Neural progenitor cell (in vitro differentiated cells): Measurements from ENCODE around the gene WNT2. TPM values are rescaled to one million over a fixed set of nuclear protein-coding genes. Genes with fewer than 3 reads are reported as not detected.
A peak's percentile ranks its signal among the peaks of the same experiment; 100 is the strongest.

Source experiments
- DNase-seq: peaks from one replicate; pipeline ENCODE4 v3.0.0-alpha.2; 2016; ENCODE audit warnings: low spot score
- H2AFZ ChIP-seq: fragments of 200-600 bp; sonication (generic); replicated peaks from 2 replicates; pipeline ENCODE4 v1.6.1; 2016; ENCODE audit warnings: antibody characterized with exemption
- H3F3A ChIP-seq: fragments of 200-600 bp; sonication (generic); 2 replicates; pipeline ENCODE4 v1.6.1; 2016; ENCODE audit warnings: antibody characterized with exemption, low read depth
- H3K27ac ChIP-seq: fragments of 200-600 bp; sonication (generic); 2 replicates; pipeline ENCODE4 v1.5.1; 2016; ENCODE audit warnings: mild to moderate bottlenecking
- H3K27me3 ChIP-seq: fragments of 200-600 bp; sonication (generic); 2 replicates; pipeline ENCODE4 v1.6.1; 2016; ENCODE audit warnings: mild to moderate bottlenecking, moderate library complexity
- H3K36me3 ChIP-seq: fragments of 200-600 bp; sonication (generic); 2 replicates; pipeline ENCODE4 v1.5.1; 2016
- H3K4me1 ChIP-seq: fragments of 200-600 bp; sonication (generic); 2 replicates; pipeline ENCODE4 v1.6.1; 2016; ENCODE audit warnings: mixed run types
- H3K4me2 ChIP-seq: fragments of 200-600 bp; sonication (generic); 2 replicates; pipeline ENCODE4 v1.6.1; 2016
- H3K4me3 ChIP-seq: fragments of 200-600 bp; sonication (generic); 2 replicates; pipeline ENCODE4 v1.5.1; 2016
- H3K79me2 ChIP-seq: fragments of 200-600 bp; sonication (generic); 2 replicates; pipeline ENCODE4 v1.6.1; 2016; ENCODE audit warnings: low read depth
- H3K9ac ChIP-seq: fragments of 200-600 bp; sonication (generic); 2 replicates; pipeline ENCODE4 v1.6.1; 2016
- H3K9me3 ChIP-seq: fragments of 200-600 bp; sonication (generic); 2 replicates; pipeline ENCODE4 v1.5.1; 2016; ENCODE audit warnings: low read depth
- H4K20me1 ChIP-seq: fragments of 200-600 bp; sonication (generic); 2 replicates; pipeline ENCODE4 v1.6.1; 2016; ENCODE audit warnings: low read depth
- H3K27ac Mint-ChIP-seq: 3 replicates; pipeline ENCODE4 v1.8.0; 2021; ENCODE audit warnings: mixed read lengths
- H3K27me3 Mint-ChIP-seq: 2 replicates; pipeline ENCODE4 v1.8.0; 2022; ENCODE audit warnings: low read depth, mild to moderate bottlenecking, inconsistent platforms, moderate library complexity, mixed read lengths; ENCODE audit not compliant: insufficient read depth
- H3K36me3 Mint-ChIP-seq: 3 replicates; pipeline ENCODE4 v1.8.0; 2021; ENCODE audit warnings: mixed read lengths
- H3K4me1 Mint-ChIP-seq: 3 replicates; pipeline ENCODE4 v1.8.0; 2021; ENCODE audit warnings: mixed read lengths
- H3K4me3 Mint-ChIP-seq: 3 replicates; pipeline ENCODE4 v1.8.0; 2021; ENCODE audit warnings: mild to moderate bottlenecking, moderate library complexity, mixed read lengths
- H3K9me3 Mint-ChIP-seq: 3 replicates; pipeline ENCODE4 v1.8.0; 2020; ENCODE audit warnings: mixed read lengths
- EZH2 ChIP-seq: fragments of 200-600 bp; sonication (generic); IDR thresholded peaks from 2 replicates; pipeline ENCODE4 v1.6.1; 2017; ENCODE audit warnings: antibody characterized with exemption, mild to moderate bottlenecking, moderate library complexity
- EZH2phosphoT487 ChIP-seq: fragments of 200-600 bp; sonication (generic); IDR thresholded peaks from 2 replicates; pipeline ENCODE4 v1.6.1; 2017; ENCODE audit warnings: antibody characterized with exemption
- total RNA-seq: library from RNA; depleted of rRNA; stranded (reverse); fragments of >200 nt; gene quantifications from 2 replicates; pipeline ENCODE4 v1.2.3, GENCODE V29; 2015; ENCODE audit warnings: low replicate concordance
- TF ChIP-seq, protein P1 (sequence below): fragments of 200-600 bp; sonication (generic); IDR thresholded peaks from 2 replicates; pipeline ENCODE4 v1.5.1; 2017; ENCODE audit warnings: antibody characterized with exemption, mild to moderate bottlenecking

Gene WNT2
- total RNA-seq, 1 donor from 2014 or later = not detected

DNA sequence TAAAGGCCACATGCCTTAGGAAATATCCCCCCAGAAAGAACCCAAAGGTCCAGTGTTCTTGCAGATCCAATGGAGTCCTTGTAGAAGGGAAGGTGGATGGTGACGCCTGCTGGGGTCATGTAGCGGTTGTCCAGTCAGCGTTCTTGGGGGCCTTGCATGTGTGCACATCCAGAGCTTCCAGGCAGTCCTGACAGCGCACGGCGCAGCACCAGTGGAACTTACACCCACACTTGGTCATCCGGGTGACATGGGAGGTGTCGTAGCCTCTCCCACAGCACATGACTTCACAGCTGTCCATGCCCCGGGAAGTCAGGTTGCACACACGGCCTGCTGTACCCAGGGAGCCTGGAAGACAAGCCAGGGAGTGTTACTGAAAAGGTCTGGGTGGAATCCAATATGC, 44.8 kb downstream of the WNT2 start:
- Histone ChIP-seq H3K9me3 (no peaks in the 10 kb centered on the region), H3K4me3 (no peak overlapping the region), H2AFZ (no peak overlapping the region), H3K36me3 (no peaks in the 10 kb centered on the region), H3K27ac (no peak overlapping the region), H4K20me1 (no peaks in the 10 kb centered on the region), H3K4me1 (peaks cover 12% of the 10 kb centered on the region), H3K79me2 (no peaks in the 10 kb centered on the region), H3K9ac (no peak overlapping the region), H3F3A (no peaks in the 10 kb centered on the region), H3K4me2 (no peak overlapping the region), H3K27me3 (no peaks in the 10 kb centered on the region)
- Mint-ChIP-seq H3K27ac (no peak overlapping the region), H3K27me3 (peaks cover 5% of the 10 kb centered on the region), H3K4me1 (peaks cover 15% of the 10 kb centered on the region), H3K4me3 (no peak overlapping the region), H3K9me3 (no peaks in the 10 kb centered on the region), H3K36me3 (no peaks in the 10 kb centered on the region)
- DNase-seq = no peak
- TF ChIP-seq, protein P1, sequence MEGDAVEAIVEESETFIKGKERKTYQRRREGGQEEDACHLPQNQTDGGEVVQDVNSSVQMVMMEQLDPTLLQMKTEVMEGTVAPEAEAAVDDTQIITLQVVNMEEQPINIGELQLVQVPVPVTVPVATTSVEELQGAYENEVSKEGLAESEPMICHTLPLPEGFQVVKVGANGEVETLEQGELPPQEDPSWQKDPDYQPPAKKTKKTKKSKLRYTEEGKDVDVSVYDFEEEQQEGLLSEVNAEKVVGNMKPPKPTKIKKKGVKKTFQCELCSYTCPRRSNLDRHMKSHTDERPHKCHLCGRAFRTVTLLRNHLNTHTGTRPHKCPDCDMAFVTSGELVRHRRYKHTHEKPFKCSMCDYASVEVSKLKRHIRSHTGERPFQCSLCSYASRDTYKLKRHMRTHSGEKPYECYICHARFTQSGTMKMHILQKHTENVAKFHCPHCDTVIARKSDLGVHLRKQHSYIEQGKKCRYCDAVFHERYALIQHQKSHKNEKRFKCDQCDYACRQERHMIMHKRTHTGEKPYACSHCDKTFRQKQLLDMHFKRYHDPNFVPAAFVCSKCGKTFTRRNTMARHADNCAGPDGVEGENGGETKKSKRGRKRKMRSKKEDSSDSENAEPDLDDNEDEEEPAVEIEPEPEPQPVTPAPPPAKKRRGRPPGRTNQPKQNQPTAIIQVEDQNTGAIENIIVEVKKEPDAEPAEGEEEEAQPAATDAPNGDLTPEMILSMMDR = no peak
- TF ChIP-seq EZH2 (no peak), EZH2phosphoT487 (no peak)

DNA sequence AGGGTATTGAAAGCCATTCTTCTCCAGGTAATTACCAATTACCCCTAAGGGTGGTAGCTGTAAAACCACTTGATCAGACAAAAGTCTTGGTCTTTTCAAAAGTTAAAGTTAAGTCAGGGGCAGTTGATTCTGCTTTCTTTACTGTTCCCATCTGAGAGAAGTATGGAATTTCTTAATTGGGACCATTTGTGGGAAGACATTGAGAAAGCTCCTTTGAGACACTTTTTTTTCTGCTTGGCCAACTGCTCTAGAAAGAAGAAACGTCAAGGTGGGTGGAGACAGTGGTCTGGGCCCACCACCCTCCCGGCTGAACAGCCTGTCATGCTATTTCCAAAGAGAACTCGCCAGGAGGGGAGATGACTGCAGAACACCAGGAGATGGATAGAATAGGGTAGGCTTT, 45.3 kb downstream of the WNT2 start:
- Histone ChIP-seq H3K27ac (no peak overlapping the region), H3K9ac (no peak overlapping the region), H3K27me3 (no peaks in the 10 kb centered on the region), H3K4me3 (no peak overlapping the region), H3K4me1 (peaks cover 12% of the 10 kb centered on the region), H3K4me2 (no peak overlapping the region), H3F3A (no peaks in the 10 kb centered on the region), H3K36me3 (no peaks in the 10 kb centered on the region), H3K79me2 (no peaks in the 10 kb centered on the region), H3K9me3 (no peaks in the 10 kb centered on the region), H2AFZ (no peak overlapping the region), H4K20me1 (no peaks in the 10 kb centered on the region)
- no peaks in the 10 kb centered on the region for H3K9me3 Mint-ChIP-seq
- H3K36me3 Mint-ChIP-seq = no peaks in the 10 kb centered on the region
- TF ChIP-seq, protein P1 = no peak
- no peak for TF ChIP-seq EZH2
- no peak for DNase-seq
- no peak overlapping the region for H3K27ac Mint-ChIP-seq
- H3K4me3 Mint-ChIP-seq = no peak overlapping the region
- H3K27me3 Mint-ChIP-seq = peaks cover 2% of the 10 kb centered on the region
- H3K4me1 Mint-ChIP-seq = peaks cover 12% of the 10 kb centered on the region

DNA sequence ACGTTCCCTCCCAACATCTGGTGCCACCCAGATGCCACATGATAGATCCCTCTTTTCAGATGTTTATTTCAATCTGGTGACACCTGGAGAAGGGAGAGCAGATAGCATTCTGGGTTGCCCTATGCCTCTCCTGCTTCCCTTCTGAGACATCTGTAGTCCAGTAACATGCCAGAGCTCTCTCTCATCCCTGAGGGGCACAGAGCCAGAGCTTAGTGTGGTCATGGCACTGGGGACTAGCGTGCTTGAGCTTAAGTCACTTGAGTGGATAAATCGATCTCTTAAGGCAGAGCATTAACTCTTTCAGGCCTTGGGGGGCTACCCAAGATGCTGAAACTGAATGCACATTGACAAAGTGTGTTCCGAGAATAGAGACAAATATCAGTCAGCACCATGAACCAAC, 47.9 kb downstream of the WNT2 start:
- no peaks in the 10 kb centered on the region for H3K9me3 ChIP-seq
- TF ChIP-seq EZH2phosphoT487 = no peak
- no peak for TF ChIP-seq EZH2
- Mint-ChIP-seq H3K9me3 (no peaks in the 10 kb centered on the region), H3K4me1 (peaks cover 9% of the 10 kb centered on the region), H3K27ac (no peak overlapping the region), H3K27me3 (no peaks in the 10 kb centered on the region), H3K4me3 (no peak overlapping the region), H3K36me3 (no peaks in the 10 kb centered on the region)
- H3F3A ChIP-seq = no peaks in the 10 kb centered on the region
- H4K20me1 ChIP-seq = no peaks in the 10 kb centered on the region
- DNase-seq = no peak
- H3K79me2 ChIP-seq = no peaks in the 10 kb centered on the region
- H3K9ac ChIP-seq = no peak overlapping the region
- H3K4me2 ChIP-seq = no peak overlapping the region
- peaks cover 12% of the 10 kb centered on the region for H3K4me1 ChIP-seq
- no peaks in the 10 kb centered on the region for H3K36me3 ChIP-seq
- no peaks in the 10 kb centered on the region for H3K27me3 ChIP-seq
- no peak overlapping the region for H3K4me3 ChIP-seq
- no peak overlapping the region for H3K27ac ChIP-seq
- H2AFZ ChIP-seq = no peak overlapping the region

DNA sequence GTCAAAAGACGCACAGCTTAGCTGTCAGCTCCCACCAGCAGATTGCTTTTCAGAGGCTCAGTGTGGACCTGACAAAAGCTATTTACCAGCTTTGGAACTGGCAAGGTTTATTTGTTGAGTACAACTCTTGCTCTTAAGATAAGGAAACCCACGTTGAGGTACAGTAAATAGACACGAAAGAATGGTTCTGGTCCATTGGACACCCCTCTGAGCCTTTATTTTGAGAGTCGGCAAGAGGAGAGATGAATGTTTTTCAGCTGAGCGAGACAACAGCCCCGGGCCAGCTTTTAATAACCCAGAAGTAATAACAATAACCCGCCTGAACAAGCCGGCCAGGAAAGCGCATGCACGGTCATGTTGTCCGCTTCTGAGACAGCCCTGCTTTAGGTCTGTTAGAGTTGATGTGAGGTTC, 49.0 kb downstream of the WNT2 start:
- Mint-ChIP-seq H3K4me3 (no peak overlapping the region), H3K4me1 (peaks cover 9% of the 10 kb centered on the region), H3K36me3 (no peaks in the 10 kb centered on the region), H3K9me3 (no peaks in the 10 kb centered on the region), H3K27ac (no peak overlapping the region), H3K27me3 (no peaks in the 10 kb centered on the region)
- H2AFZ ChIP-seq = no peak overlapping the region
- no peaks in the 10 kb centered on the region for H3K27me3 ChIP-seq
- no peaks in the 10 kb centered on the region for H3K36me3 ChIP-seq
- no peaks in the 10 kb centered on the region for H3K79me2 ChIP-seq
- H3K27ac ChIP-seq = no peak overlapping the region
- H3K9ac ChIP-seq = no peak overlapping the region
- TF ChIP-seq EZH2phosphoT487 = no peak
- no peak for TF ChIP-seq EZH2
- TF ChIP-seq, protein P1 = no peak
- peaks cover 12% of the 10 kb centered on the region for H3K4me1 ChIP-seq
- H3K4me2 ChIP-seq = peak overlapping the region; percentile 9
- no peak overlapping the region for H3K4me3 ChIP-seq
- H3F3A ChIP-seq = no peaks in the 10 kb centered on the region
- no peaks in the 10 kb centered on the region for H4K20me1 ChIP-seq
- no peaks in the 10 kb centered on the region for H3K9me3 ChIP-seq
- DNase-seq = peak; percentile 15
